H4 (cell line): ENCODE measurements around the gene SLCO3A1. TPM values are rescaled to one million over a fixed set of nuclear protein-coding genes. Genes with fewer than 3 reads are reported as not detected.
"Not testable (repeated sequence)": the region's sequence is repeated elsewhere in the genome, so short reads cannot be mapped to it uniquely, and the experiment has no call there.

Experiments used
- DNase-seq: peaks from one replicate; pipeline ENCODE4 v3.0.0-alpha.2; 2015; ENCODE audit warnings: low spot score
- total RNA-seq: library from RNA; depleted of rRNA; stranded (reverse); fragments of >200 nt; shearing (Covaris generic); gene quantifications from 2 replicates; pipeline ENCODE4 v1.2.3, GENCODE V29; 2014

The SLCO3A1 gene
- total RNA-seq, 1 experiment from 2014 or later: 9.3 TPM

- not testable (repeated sequence) for DNase-seq
Measured at GRCh38 chr15:92070251-92070650, 216.7 kb downstream of the SLCO3A1 start.

- no peak for DNase-seq
Measured at GRCh38 chr15:92071045-92071634, 217.6 kb downstream of the SLCO3A1 start.

- DNase-seq: no peak
Measured at GRCh38 chr15:92073044-92073785, 219.7 kb downstream of the SLCO3A1 start.

GRCh38 chr15:92074101-92074500 lies 220.6 kb downstream of the SLCO3A1 start:
- no peak for DNase-seq

- DNase-seq: peak; percentile 58
Measured at GRCh38 chr15:92074646-92075045, 221.1 kb downstream of the SLCO3A1 start.

GRCh38 chr15:92075764-92076163 lies 222.3 kb downstream of the SLCO3A1 start:
- DNase-seq: no peak

GRCh38 chr15:92076541-92076940 lies 223.0 kb downstream of the SLCO3A1 start:
- no peak for DNase-seq

GRCh38 chr15:92077353-92078085 lies 224.0 kb downstream of the SLCO3A1 start:
- peak; percentile 76 for DNase-seq

GRCh38 chr15:92078270-92078669 lies 224.8 kb downstream of the SLCO3A1 start:
- DNase-seq: no peak

- DNase-seq: peak; percentile 43
Measured at GRCh38 chr15:92079047-92079446, 225.5 kb downstream of the SLCO3A1 start.

- no peak for DNase-seq
Measured at GRCh38 chr15:92079647-92080255, 226.2 kb downstream of the SLCO3A1 start.

- peak; percentile 57 for DNase-seq
Measured at GRCh38 chr15:92082006-92082843, 228.7 kb downstream of the SLCO3A1 start.

GRCh38 chr15:92083190-92083589 lies 229.7 kb downstream of the SLCO3A1 start:
- DNase-seq: no peak

GRCh38 chr15:92087211-92087610 lies 233.7 kb downstream of the SLCO3A1 start:
- no peak for DNase-seq

GRCh38 chr15:92091155-92091734 lies 237.7 kb downstream of the SLCO3A1 start:
- DNase-seq: peak; percentile 25

GRCh38 chr15:92092289-92093105 lies 239.0 kb downstream of the SLCO3A1 start:
- no peak for DNase-seq

- DNase-seq: no peak
Measured at GRCh38 chr15:92095693-92096092, 242.2 kb downstream of the SLCO3A1 start.

- peak; percentile 45 for DNase-seq
Measured at GRCh38 chr15:92097474-92098178, 244.1 kb downstream of the SLCO3A1 start.

GRCh38 chr15:92098869-92099268 lies 245.4 kb downstream of the SLCO3A1 start:
- no peak for DNase-seq
